K562 (cell line): ENCODE results near the gene TUT1. TPM values are rescaled to one million over a fixed set of nuclear protein-coding genes. Genes with fewer than 3 reads are reported as not detected.

Experiments used
- ARID2 ChIP-seq: fragments of 450-650 bp; IDR thresholded peaks from 2 replicates; pipeline ENCODE4 v1.6.1; 2017; ENCODE audit warnings: antibody characterized with exemption, mild to moderate bottlenecking
- ARID3B ChIP-seq: fragments of 250-450 bp; sonication (Bioruptor Pico); IDR thresholded peaks from 2 replicates; pipeline ENCODE4 v1.4.0; 2020; ENCODE audit warnings: borderline replicate concordance
- GABPA ChIP-seq: fragments of 200-800 bp; sonication (Bioruptor generic); conservative IDR thresholded peaks from 2 replicates; pipeline ENCODE4 v1.6.1; 2016; ENCODE audit warnings: low read depth, missing genetic modification characterization, missing compliant biosample characterization
- HDAC6 ChIP-seq: IDR thresholded peaks from 2 replicates; pipeline ENCODE4 v1.6.1; 2012; ENCODE audit warnings: low read depth, mild to moderate bottlenecking, control low read depth, inconsistent platforms, low read length, moderate library complexity
- MAX ChIP-seq: sonication (generic); formaldehyde crosslinking; IDR thresholded peaks from 2 replicates; pipeline ENCODE4 v1.9.0; 2022; ENCODE audit warnings: mild to moderate bottlenecking, missing genetic modification reagents
- NBN ChIP-seq: fragments of 450-650 bp; IDR thresholded peaks from 2 replicates; pipeline ENCODE4 v1.6.1; 2016; ENCODE audit warnings: low read depth, mild to moderate bottlenecking
- NONO ChIP-seq, 2 experiments: fragments of 200-400 bp in 1 of 2; fragments of 450-650 bp in 1 of 2; formaldehyde crosslinking in 1 of 2; IDR thresholded peaks; 2 replicates each; pipeline ENCODE4 v1.6.1; 2017; ENCODE audit warnings: low read depth in 2 of 2, mild to moderate bottlenecking in 2 of 2, moderate library complexity in 2 of 2, low read length in 1 of 2
- SETDB1 ChIP-seq: IDR thresholded peaks from one replicate; pipeline ENCODE4 v1.6.1; 2012; ENCODE audit warnings: low read length, control low read depth, inconsistent platforms
- SIX5 ChIP-seq, 2 experiments: IDR thresholded peaks; 2 replicates each; pipeline ENCODE4 v1.6.1; 2011; ENCODE audit warnings: low read length in 2 of 2, borderline replicate concordance in 1 of 2, low read depth in 1 of 2, mild to moderate bottlenecking in 1 of 2, moderate library complexity in 1 of 2; ENCODE audit not compliant: insufficient read depth in 1 of 2
- TCFL5 ChIP-seq: fragments of 250-450 bp; sonication (Bioruptor Pico); conservative IDR thresholded peaks from 2 replicates; pipeline ENCODE4 v1.6.1; 2021; ENCODE audit warnings: mild to moderate bottlenecking, moderate library complexity, matching md5 sums
- U2AF2 ChIP-seq: fragments of 200-400 bp; formaldehyde crosslinking; optimal IDR thresholded peaks from 2 replicates; pipeline ENCODE3; 2017; ENCODE audit warnings: low read depth, mild to moderate bottlenecking, low read length
- polyA plus RNA-seq, 8 experiments: library from polyadenylated mRNA; depleted of rRNA in 4 of 8; stranded (reverse) in 5 of 8; unstranded in 3 of 8; fragments of >200 nt; fragmentation: Nextera tagmentation in 2 of 8; fragmentation: Illumina TruSeq in 1 of 8; extraction: Ambion mirVana in 2 of 8; extraction: Trizol in 1 of 8; gene quantifications; 2 replicates each; pipeline versions ENCODE4 v1.2.1 to v1.2.3, GENCODE V29; 2011 to 2014; ENCODE audit warnings: inconsistent platforms in 1 of 8, missing spikeins in 1 of 8
- total RNA-seq, 7 experiments: library from RNA; depleted of rRNA in 6 of 7; stranded (reverse); fragments of >200 nt in 6 of 7; fragmentation: Illumina TruSeq in 2 of 7; extraction: Trizol in 2 of 7; gene quantifications; 2 replicates each; pipeline versions ENCODE4 v1.2.1 to v1.2.3, GENCODE V29; 2011 to 2021; ENCODE audit warnings: low replicate concordance in 1 of 7
- TF ChIP-seq, protein P1 (sequence below): sonication (generic); formaldehyde crosslinking; IDR thresholded peaks from 2 replicates; pipeline ENCODE4 v1.8.0; 2022; ENCODE audit warnings: mild to moderate bottlenecking, missing genetic modification reagents
- TF ChIP-seq, protein P2 (sequence below), 2 experiments: fragments of 450-650 bp in 1 of 2; sonication (generic) in 1 of 2; formaldehyde crosslinking in 1 of 2; IDR thresholded peaks in 1 of 2; conservative IDR thresholded peaks in 1 of 2; 2 replicates each; pipeline versions ENCODE4 v1.6.1 to v1.8.1; 2016 to 2023; ENCODE audit warnings: mild to moderate bottlenecking in 2 of 2, moderate library complexity in 2 of 2, inconsistent platforms in 1 of 2, missing genetic modification reagents in 1 of 2
- TF ChIP-seq, protein P3 (sequence below): fragments of 450-650 bp; IDR thresholded peaks from 2 replicates; pipeline ENCODE4 v1.6.1; 2017; ENCODE audit warnings: mild to moderate bottlenecking, moderate library complexity
- TF ChIP-seq, protein P4 (sequence below): fragments of 450-650 bp; formaldehyde crosslinking; conservative IDR thresholded peaks from 2 replicates; pipeline ENCODE4 v1.4.0; 2022; ENCODE audit warnings: mild to moderate bottlenecking, missing genetic modification characterization

Gene TUT1
- total and polyA plus RNA-seq, 9 of the 15 experiments (the other 6 are each of a cell fraction or from before 2014, with no cell fraction given): 0.66 to 44.3 (median 15.7) TPM

- TF ChIP-seq, protein P1, sequence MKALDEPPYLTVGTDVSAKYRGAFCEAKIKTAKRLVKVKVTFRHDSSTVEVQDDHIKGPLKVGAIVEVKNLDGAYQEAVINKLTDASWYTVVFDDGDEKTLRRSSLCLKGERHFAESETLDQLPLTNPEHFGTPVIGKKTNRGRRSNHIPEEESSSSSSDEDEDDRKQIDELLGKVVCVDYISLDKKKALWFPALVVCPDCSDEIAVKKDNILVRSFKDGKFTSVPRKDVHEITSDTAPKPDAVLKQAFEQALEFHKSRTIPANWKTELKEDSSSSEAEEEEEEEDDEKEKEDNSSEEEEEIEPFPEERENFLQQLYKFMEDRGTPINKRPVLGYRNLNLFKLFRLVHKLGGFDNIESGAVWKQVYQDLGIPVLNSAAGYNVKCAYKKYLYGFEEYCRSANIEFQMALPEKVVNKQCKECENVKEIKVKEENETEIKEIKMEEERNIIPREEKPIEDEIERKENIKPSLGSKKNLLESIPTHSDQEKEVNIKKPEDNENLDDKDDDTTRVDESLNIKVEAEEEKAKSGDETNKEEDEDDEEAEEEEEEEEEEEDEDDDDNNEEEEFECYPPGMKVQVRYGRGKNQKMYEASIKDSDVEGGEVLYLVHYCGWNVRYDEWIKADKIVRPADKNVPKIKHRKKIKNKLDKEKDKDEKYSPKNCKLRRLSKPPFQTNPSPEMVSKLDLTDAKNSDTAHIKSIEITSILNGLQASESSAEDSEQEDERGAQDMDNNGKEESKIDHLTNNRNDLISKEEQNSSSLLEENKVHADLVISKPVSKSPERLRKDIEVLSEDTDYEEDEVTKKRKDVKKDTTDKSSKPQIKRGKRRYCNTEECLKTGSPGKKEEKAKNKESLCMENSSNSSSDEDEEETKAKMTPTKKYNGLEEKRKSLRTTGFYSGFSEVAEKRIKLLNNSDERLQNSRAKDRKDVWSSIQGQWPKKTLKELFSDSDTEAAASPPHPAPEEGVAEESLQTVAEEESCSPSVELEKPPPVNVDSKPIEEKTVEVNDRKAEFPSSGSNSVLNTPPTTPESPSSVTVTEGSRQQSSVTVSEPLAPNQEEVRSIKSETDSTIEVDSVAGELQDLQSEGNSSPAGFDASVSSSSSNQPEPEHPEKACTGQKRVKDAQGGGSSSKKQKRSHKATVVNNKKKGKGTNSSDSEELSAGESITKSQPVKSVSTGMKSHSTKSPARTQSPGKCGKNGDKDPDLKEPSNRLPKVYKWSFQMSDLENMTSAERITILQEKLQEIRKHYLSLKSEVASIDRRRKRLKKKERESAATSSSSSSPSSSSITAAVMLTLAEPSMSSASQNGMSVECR (CRISPR knock-in tag): peak; percentile 98
- TF ChIP-seq GABPA (tag): peak; percentile 99
- peak; percentile 97 for TF ChIP-seq MAX
- TF ChIP-seq, protein P2, sequence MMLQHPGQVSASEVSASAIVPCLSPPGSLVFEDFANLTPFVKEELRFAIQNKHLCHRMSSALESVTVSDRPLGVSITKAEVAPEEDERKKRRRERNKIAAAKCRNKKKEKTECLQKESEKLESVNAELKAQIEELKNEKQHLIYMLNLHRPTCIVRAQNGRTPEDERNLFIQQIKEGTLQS (IDR thresholded peaks at IDR 0.05): peak; percentile 99
- TF ChIP-seq, protein P2 (CRISPR knock-in tag; conservative IDR thresholded peaks at IDR 0.05): peak; percentile 79
- TF ChIP-seq SIX5 (IDR thresholded peaks at IDR 0.05; ENCODE audit: borderline replicate concordance in 1 of 2, insufficient read depth in 1 of 2, low read depth in 1 of 2, low read length in 2 of 2): no peak
- no peak for TF ChIP-seq NONO (IDR thresholded peaks at IDR 0.05; ENCODE audit: low read depth in 2 of 2, low read length in 1 of 2)
- TF ChIP-seq U2AF2: no peak
- TF ChIP-seq NBN: peak; percentile 99
- no peak for TF ChIP-seq ARID2
- TF ChIP-seq, protein P3, sequence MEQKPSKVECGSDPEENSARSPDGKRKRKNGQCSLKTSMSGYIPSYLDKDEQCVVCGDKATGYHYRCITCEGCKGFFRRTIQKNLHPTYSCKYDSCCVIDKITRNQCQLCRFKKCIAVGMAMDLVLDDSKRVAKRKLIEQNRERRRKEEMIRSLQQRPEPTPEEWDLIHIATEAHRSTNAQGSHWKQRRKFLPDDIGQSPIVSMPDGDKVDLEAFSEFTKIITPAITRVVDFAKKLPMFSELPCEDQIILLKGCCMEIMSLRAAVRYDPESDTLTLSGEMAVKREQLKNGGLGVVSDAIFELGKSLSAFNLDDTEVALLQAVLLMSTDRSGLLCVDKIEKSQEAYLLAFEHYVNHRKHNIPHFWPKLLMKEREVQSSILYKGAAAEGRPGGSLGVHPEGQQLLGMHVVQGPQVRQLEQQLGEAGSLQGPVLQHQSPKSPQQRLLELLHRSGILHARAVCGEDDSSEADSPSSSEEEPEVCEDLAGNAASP: no peak
- TF ChIP-seq SETDB1: no peak
- TF ChIP-seq HDAC6: no peak
- TF ChIP-seq, protein P4, sequence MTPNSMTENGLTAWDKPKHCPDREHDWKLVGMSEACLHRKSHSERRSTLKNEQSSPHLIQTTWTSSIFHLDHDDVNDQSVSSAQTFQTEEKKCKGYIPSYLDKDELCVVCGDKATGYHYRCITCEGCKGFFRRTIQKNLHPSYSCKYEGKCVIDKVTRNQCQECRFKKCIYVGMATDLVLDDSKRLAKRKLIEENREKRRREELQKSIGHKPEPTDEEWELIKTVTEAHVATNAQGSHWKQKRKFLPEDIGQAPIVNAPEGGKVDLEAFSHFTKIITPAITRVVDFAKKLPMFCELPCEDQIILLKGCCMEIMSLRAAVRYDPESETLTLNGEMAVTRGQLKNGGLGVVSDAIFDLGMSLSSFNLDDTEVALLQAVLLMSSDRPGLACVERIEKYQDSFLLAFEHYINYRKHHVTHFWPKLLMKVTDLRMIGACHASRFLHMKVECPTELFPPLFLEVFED: 0 out of 2 replicates have a peak, but pooled peaks have one; percentile 20
- no peak for TF ChIP-seq TCFL5 (CRISPR knock-in tag)
- no peak for TF ChIP-seq ARID3B (CRISPR knock-in tag)
Observed at GRCh38 chr11:62621567-62622470, 30.5 kb upstream of the TUT1 start, which contains the start of gene B3GAT3 (continued).
